ENCODE data around the gene ARL6IP6. TPM values are rescaled to one million over a fixed set of nuclear protein-coding genes. Genes with fewer than 3 reads are reported as not detected.
"Not testable (repeated sequence)": the region's sequence is repeated elsewhere in the genome, so short reads cannot be mapped to it uniquely, and the experiment has no call there.

Gene ARL6IP6
- total RNA-seq, 2 donors from 2014 or later: 7.3 to 13.4 TPM

DNA sequence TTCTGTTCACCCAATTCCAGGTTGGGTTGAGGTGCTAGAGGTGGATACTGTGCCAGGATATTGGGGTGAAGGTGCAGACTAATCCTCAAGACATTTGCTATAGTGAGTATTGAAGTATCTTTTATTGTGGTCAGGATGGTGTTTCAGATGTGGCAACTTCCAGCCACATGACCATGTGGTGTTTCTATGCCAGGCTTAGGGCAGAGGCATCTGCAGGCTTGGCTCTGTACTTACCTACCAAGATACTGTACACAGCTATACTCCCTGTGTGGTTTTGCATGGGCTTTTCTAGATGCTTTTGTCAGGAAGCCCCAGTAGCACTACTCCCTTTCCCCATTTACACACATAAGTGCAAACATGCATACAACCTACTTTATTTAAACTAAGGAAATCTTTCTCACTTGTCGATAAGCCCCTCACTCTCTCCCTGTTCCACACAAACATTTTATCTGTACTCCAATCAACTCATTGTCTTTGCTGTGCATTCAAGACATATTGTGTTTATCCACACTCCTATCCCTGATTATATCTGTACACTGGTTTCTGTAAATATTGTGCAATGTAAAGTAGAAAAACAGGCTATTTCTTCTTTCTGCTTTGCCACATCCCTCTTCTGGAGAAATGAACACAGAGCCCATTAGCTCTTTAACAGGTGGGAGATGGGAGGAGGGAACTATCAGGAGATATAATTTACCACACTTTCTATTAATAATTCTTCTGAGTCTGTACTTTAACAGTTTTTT is 12.3 kb downstream of the ARL6IP6 start:
- Histone ChIP-seq H3K27me3 (replicated peaks; ENCODE audit: insufficient read depth) (no peaks in the 10 kb centered on the region), H3K36me3 (no peaks in the 10 kb centered on the region), H3K4me3 (no peak overlapping the region), H3K4me1 (ENCODE audit: control insufficient read depth in 1 of 2, low read depth in 2 of 2) (peaks cover 0 to 5% of the 10 kb centered on the region in 2 donors), H3K9me3 (no peaks in the 10 kb centered on the region), H3K27ac (no peak overlapping the region)
- no peak for DNase-seq (ENCODE audit: low spot score)
- TF ChIP-seq, protein P1, sequence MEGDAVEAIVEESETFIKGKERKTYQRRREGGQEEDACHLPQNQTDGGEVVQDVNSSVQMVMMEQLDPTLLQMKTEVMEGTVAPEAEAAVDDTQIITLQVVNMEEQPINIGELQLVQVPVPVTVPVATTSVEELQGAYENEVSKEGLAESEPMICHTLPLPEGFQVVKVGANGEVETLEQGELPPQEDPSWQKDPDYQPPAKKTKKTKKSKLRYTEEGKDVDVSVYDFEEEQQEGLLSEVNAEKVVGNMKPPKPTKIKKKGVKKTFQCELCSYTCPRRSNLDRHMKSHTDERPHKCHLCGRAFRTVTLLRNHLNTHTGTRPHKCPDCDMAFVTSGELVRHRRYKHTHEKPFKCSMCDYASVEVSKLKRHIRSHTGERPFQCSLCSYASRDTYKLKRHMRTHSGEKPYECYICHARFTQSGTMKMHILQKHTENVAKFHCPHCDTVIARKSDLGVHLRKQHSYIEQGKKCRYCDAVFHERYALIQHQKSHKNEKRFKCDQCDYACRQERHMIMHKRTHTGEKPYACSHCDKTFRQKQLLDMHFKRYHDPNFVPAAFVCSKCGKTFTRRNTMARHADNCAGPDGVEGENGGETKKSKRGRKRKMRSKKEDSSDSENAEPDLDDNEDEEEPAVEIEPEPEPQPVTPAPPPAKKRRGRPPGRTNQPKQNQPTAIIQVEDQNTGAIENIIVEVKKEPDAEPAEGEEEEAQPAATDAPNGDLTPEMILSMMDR (IDR thresholded peaks at IDR 0.05): no peak
- ATAC-seq (ENCODE audit: insufficient number of reproducible peaks, low FRiP score, low read depth): no peak

DNA sequence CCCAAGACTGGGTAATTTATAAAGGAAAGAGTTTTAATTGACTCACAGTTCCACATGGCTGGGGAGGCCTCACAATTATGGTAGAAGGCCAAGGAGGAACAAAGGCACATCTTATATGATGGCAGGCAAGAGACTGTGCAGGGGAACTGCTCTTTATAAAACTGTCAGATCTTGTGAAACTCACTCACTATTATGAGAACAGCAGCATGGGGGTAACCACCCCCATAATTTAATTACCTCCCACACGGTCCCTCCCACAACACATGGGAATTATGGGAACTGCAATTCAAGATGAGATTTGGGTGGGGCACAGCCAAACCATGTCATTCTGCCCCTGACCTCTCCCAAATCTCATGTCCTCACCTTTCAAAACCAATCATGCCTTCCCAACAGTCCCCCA is 19.1 kb downstream of the ARL6IP6 start:
- not testable (repeated sequence) for H3K4me3 ChIP-seq; H3K4me1 ChIP-seq (ENCODE audit: control insufficient read depth in 1 of 2, low read depth in 2 of 2); H3K9me3 ChIP-seq; H3K27ac ChIP-seq; H3K36me3 ChIP-seq; ATAC-seq (ENCODE audit: insufficient number of reproducible peaks, low FRiP score, low read depth); DNase-seq (ENCODE audit: low spot score); H3K27me3 ChIP-seq (replicated peaks; ENCODE audit: insufficient read depth)

DNA sequence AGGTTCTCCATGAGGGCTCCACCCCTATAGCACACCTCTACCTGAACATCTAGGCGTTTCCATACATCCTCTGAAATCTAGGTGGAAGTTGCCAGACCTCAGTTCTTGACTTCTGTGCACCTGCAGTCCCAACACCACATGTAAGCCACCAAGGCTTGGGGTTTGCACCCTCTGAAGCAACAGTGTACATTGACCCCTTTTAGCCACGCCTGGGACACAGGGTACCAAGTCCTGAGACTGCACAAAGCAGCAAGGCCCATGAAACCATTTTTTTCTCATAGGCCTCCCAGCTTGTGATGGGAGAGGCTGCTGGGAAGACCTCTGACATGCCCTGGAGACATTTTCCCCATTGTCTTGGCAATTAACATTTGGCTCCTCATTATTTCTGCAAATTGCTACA is 20.0 kb downstream of the ARL6IP6 start:
- TF ChIP-seq, protein P1 (IDR thresholded peaks at IDR 0.05): no peak
- no peaks in the 10 kb centered on the region for H3K4me1 ChIP-seq (ENCODE audit: control insufficient read depth in 1 of 2, low read depth in 2 of 2)
- H3K27ac ChIP-seq: no peak overlapping the region
- peaks cover 4% of the 10 kb centered on the region for H3K36me3 ChIP-seq
- ATAC-seq (ENCODE audit: insufficient number of reproducible peaks, low FRiP score, low read depth) (no peak), DNase-seq (ENCODE audit: low spot score) (no peak)
- no peaks in the 10 kb centered on the region for H3K27me3 ChIP-seq (replicated peaks; ENCODE audit: insufficient read depth)
- no peaks in the 10 kb centered on the region for H3K9me3 ChIP-seq
- H3K4me3 ChIP-seq: no peak overlapping the region

DNA sequence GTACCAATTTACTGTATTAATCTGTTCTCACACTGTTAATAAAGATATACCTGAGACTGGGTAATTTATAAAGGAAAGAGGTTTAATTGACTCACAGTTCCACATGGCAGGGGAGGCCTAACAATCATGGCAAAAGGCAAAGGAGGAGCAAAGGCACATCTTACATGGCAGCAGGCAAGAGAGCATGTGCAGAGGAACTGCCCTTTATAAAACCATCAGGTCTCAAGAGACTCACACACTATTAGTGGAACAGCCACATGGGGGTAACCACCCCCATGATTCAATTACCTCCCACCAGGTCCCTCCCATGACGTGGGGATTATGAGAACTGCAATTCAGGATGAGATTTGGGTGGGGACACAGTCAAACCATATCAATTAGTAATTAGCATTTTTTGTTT is 21.3 kb downstream of the ARL6IP6 start:
- not testable (repeated sequence) for DNase-seq (ENCODE audit: low spot score); H3K36me3 ChIP-seq; H3K4me3 ChIP-seq; H3K9me3 ChIP-seq; H3K27me3 ChIP-seq (replicated peaks; ENCODE audit: insufficient read depth); H3K27ac ChIP-seq; H3K4me1 ChIP-seq (ENCODE audit: control insufficient read depth in 1 of 2, low read depth in 2 of 2); ATAC-seq (ENCODE audit: insufficient number of reproducible peaks, low FRiP score, low read depth)

DNA sequence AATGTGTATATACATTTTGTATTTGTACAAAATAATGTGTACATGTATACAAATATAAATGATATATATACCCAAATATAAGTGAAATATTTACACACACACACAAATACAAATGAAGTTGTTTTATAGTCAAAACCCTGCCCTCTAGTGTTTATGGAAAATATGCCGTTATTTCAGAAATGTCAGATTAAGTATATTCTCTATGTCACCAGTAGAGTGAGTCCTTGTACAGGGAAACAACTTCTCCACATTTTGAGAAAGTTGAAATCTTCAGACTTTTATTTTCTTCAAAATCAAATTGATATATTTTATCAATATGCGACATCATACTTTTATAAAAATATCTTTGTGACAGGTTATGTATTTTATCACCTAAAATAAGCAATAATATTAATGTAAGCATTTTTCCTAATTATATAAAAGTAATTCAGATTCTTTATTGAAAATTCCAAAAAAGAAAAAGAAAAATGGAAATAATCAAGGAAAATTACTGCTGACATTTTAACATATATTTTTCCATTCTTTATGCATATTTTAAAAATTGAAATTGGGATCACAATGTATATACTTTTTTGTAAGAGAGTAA is 22.4 kb downstream of the ARL6IP6 start:
- H3K36me3 ChIP-seq: peaks cover 4% of the 10 kb centered on the region
- TF ChIP-seq, protein P1 (IDR thresholded peaks at IDR 0.05): peak; percentile 65
- no peaks in the 10 kb centered on the region for H3K4me1 ChIP-seq (ENCODE audit: control insufficient read depth in 1 of 2, low read depth in 2 of 2)
- H3K4me3 ChIP-seq: no peak overlapping the region
- no peak for DNase-seq (ENCODE audit: low spot score)
- no peaks in the 10 kb centered on the region for H3K27me3 ChIP-seq (replicated peaks; ENCODE audit: insufficient read depth)
- H3K9me3 ChIP-seq: no peaks in the 10 kb centered on the region
- H3K27ac ChIP-seq: no peak overlapping the region
- no peak for ATAC-seq (ENCODE audit: insufficient number of reproducible peaks, low FRiP score, low read depth)

DNA sequence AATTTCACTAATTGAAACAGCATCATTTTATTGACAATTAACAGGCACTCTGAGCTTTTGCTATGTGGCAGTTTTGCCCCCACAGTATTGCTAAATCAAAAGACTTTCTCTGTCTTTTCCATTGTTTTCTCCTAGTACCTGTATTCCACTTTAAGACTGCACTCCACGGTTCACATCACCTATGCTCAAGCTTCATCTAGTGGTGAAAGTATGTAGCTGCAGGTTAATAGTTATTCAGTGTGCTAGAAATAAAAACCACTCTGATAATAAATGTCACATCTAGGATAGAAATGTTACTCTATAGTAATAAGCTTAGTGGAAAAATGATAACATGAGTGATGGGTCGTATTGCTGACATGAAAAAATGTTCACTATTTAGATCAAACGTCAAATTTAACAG is 24.6 kb downstream of the ARL6IP6 start:
- no peak for DNase-seq (ENCODE audit: low spot score)
- H3K36me3 ChIP-seq: peaks cover 4% of the 10 kb centered on the region
- H3K27me3 ChIP-seq (replicated peaks; ENCODE audit: insufficient read depth): no peaks in the 10 kb centered on the region
- no peaks in the 10 kb centered on the region for H3K4me1 ChIP-seq (ENCODE audit: control insufficient read depth in 1 of 2, low read depth in 2 of 2)
- no peaks in the 10 kb centered on the region for H3K9me3 ChIP-seq
- H3K27ac ChIP-seq: no peak overlapping the region
- H3K4me3 ChIP-seq: no peak overlapping the region
- no peak for ATAC-seq (ENCODE audit: insufficient number of reproducible peaks, low FRiP score, low read depth)
- TF ChIP-seq, protein P1 (IDR thresholded peaks at IDR 0.05): peak; percentile 16

DNA sequence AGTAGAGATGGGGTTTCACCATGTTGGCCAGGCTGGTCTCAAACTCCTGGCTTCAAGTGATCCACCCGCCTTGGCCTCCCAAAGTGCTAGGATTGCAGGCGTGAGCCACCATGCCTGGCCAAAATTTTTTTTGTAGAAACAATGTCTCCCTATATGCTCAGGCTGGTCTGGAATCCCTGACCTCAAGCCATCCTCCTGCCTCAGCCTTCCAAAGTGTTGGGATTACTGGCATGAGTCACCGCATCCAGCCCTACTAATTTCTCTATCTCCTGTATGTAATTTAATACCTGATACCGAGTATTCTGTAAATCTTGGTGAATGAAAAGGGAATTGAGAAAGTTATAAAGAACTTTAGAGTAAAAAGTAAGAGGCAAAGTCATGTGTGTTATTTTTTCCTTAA is 29.3 kb downstream of the ARL6IP6 start:
- H3K27me3 ChIP-seq (replicated peaks; ENCODE audit: insufficient read depth); DNase-seq (ENCODE audit: low spot score); H3K36me3 ChIP-seq; ATAC-seq (ENCODE audit: insufficient number of reproducible peaks, low FRiP score, low read depth); H3K9me3 ChIP-seq; H3K4me3 ChIP-seq; H3K4me1 ChIP-seq (ENCODE audit: control insufficient read depth in 1 of 2, low read depth in 2 of 2); H3K27ac ChIP-seq: not testable (repeated sequence)

All from thoracic aorta (tissue), 2 donors.